Ovary (tissue), 9 donors: Measurements from ENCODE around the gene AP1S3. TPM values are rescaled to one million over a fixed set of nuclear protein-coding genes. Genes with fewer than 3 reads are reported as not detected.

Experiments
- DNase-seq, 5 donors: peaks; one replicate each; pipeline ENCODE4 v3.0.0-alpha.2; 2019 to 2020
- H3K27ac ChIP-seq, 2 donors: fragments of 200-600 bp; one replicate each; pipeline versions ENCODE4 v1.5.1 to v1.8.0; 2019 to 2022
- H3K27me3 ChIP-seq: fragments of 200-600 bp; one replicate; pipeline ENCODE4 v1.8.0; 2022
- H3K36me3 ChIP-seq: fragments of 200-600 bp; sonication (generic); one replicate; pipeline ENCODE4 v1.5.1; 2019
- H3K4me1 ChIP-seq: one replicate; pipeline ENCODE4 v1.8.1; 2013; ENCODE audit warnings: mild to moderate bottlenecking, moderate library complexity; ENCODE audit not compliant: insufficient read depth
- H3K4me3 ChIP-seq: fragments of 200-600 bp; sonication (generic); one replicate; pipeline ENCODE4 v1.5.1; 2017
- H3K9me3 ChIP-seq, 2 donors: fragments of 200-600 bp in 1 of 2; sonication (generic) in 1 of 2; one replicate each; pipeline versions ENCODE4 v1.5.1 to v1.8.1; 2013 to 2019; ENCODE audit warnings: mild to moderate bottlenecking in 1 of 2, moderate library complexity in 1 of 2
- EP300 ChIP-seq: sonication (generic); formaldehyde crosslinking; IDR thresholded peaks from one replicate; pipeline ENCODE4 v1.6.1; 2017; ENCODE audit warnings: antibody characterized with exemption
- POLR2A ChIP-seq: fragments of 450-650 bp; IDR thresholded peaks from one replicate; pipeline ENCODE4 v1.6.1; 2017; ENCODE audit warnings: antibody characterized with exemption, mild to moderate bottlenecking, moderate library complexity
- WGBS, 3 donors: extraction: QIAGEN DNeasy Blood & Tissue Kit in 1 of 3; methylation state at CpG; one replicate each; pipeline versions ENCODE4 v1.1.5 to v1.1.7; 2013 to 2017; 5-methylcytosine and 5-hydroxymethylcytosine counted together
- intact Hi-C, 4 donors: fragments of 100-400 bp; cut with DNase I; formaldehyde crosslinking; loops; one replicate each; pipeline versions ENCODE4 v1.11.0 to v1.15.1; 2022 to 2023
- polyA plus RNA-seq, 2 donors: library from polyadenylated mRNA; stranded (reverse); fragments of 200-250 nt in 1 of 2; fragments of 350-450 nt in 1 of 2; fragmentation: Illumina TruSeq in 1 of 2; extraction: RNeasy Lipid Tissue Mini Kit (QIAGEN cat#74804) in 1 of 2; gene quantifications; one replicate each; pipeline ENCODE4 v1.2.3, GENCODE V29; 2013 to 2014
- total RNA-seq, 7 donors: library from RNA; depleted of rRNA in 2 of 7; stranded (reverse); fragments of >200 nt in 2 of 7; fragmentation: NEBNext Ultra II Directional in 3 of 7; extraction: Animal tissue kit (Norgen Biotek cat#: 25700) in 3 of 7; gene quantifications; one replicate each; pipeline versions ENCODE4 v1.1.0 to v1.2.4, GENCODE V29; 2016 to 2023
- TF ChIP-seq, protein P1 (sequence below), 3 donors: fragments of 450-650 bp in 2 of 3; fragments of 200-600 bp in 1 of 3; IDR thresholded peaks; one replicate each; pipeline versions ENCODE4 v1.5.1 to v1.8.0; 2016 to 2022; ENCODE audit warnings: antibody characterized with exemption in 3 of 3, mild to moderate bottlenecking in 1 of 3
- donor health status: DM: no; HTN: no; CAD: no; lungs with moderate emphysema.
- donor health status: DM: no; HTN: no; CAD: no.
- donor health status: Bipolar disorder and iron deficiency.
- donor health status: DM: yes; HTN: yes; CAD: no.
- donor health status: DM: no; HTN: no; CAD: no.
- donor health status: DM: yes; HTN: yes; CAD: no.

The AP1S3 gene
- total and polyA plus RNA-seq, 9 donors: 0.46 to 16.8 (median 1.3) TPM

DNA sequence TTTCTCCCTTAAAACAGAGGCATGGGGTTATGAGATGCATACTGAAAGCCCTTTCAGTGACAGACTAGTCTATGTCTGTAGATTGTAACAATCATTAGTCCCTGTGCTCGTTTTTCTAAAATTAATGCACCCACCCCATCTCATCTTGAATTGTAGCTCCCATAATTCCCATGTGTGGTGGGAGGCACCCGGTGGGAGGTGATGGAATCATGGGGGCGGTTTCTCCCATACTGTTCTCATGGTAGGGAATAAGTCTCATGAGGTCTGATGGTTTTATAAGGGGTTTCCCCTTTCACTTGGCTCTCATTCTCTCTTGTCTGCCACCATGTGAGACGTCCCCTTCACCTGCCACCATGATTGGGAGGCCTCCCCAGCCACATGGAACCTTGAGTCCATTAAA, 100.9 kb downstream of the AP1S3 start:
- Histone ChIP-seq H3K9me3 (no peaks in the 10 kb centered on the region), H3K27me3 (no peaks in the 10 kb centered on the region), H3K4me3 (no peak overlapping the region), H3K27ac (no peak overlapping the region), H3K4me1 (no peaks in the 10 kb centered on the region), H3K36me3 (no peaks in the 10 kb centered on the region)
- TF ChIP-seq EP300: no peak
- TF ChIP-seq POLR2A: no peak
- TF ChIP-seq, protein P1, sequence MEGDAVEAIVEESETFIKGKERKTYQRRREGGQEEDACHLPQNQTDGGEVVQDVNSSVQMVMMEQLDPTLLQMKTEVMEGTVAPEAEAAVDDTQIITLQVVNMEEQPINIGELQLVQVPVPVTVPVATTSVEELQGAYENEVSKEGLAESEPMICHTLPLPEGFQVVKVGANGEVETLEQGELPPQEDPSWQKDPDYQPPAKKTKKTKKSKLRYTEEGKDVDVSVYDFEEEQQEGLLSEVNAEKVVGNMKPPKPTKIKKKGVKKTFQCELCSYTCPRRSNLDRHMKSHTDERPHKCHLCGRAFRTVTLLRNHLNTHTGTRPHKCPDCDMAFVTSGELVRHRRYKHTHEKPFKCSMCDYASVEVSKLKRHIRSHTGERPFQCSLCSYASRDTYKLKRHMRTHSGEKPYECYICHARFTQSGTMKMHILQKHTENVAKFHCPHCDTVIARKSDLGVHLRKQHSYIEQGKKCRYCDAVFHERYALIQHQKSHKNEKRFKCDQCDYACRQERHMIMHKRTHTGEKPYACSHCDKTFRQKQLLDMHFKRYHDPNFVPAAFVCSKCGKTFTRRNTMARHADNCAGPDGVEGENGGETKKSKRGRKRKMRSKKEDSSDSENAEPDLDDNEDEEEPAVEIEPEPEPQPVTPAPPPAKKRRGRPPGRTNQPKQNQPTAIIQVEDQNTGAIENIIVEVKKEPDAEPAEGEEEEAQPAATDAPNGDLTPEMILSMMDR (IDR thresholded peaks at IDR 0.05): no peak
- WGBS, 3 donors: 83 to 90% (median 85%) methylated on average over 4 of the region's 4 CpGs
- no peak for DNase-seq
- intact Hi-C loops: no loop called here

DNA sequence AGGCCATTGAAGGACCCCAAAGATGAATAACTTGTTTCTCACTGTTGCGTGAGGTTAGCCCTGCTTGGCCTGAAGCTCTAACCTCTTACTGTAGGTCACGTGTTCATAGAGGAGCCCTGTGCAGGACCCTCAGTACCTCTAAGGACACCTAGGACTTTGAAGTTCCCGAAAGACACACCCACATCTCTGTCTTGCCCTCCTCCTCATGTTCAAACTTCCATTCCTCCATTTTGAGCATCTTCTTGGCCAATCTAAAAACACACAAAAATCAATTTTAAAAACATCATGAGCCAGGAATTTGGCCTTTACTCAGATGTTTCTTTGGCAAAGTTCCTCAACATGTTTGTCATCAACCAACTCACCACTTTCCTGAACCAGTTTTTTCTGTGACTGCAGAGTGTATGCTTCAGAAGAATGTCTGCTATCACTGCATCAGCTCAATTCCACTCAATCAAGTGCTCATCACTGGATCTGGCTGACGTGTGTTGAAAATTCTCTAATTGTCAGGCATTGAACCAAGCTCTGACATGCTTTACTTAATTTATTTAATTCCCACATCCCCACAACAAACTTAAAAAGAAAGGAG, 101.6 kb downstream of the AP1S3 start:
- Histone ChIP-seq H3K36me3 (no peaks in the 10 kb centered on the region), H3K27me3 (no peaks in the 10 kb centered on the region), H3K9me3 (no peaks in the 10 kb centered on the region), H3K27ac (no peak overlapping the region), H3K4me1 (no peaks in the 10 kb centered on the region), H3K4me3 (no peak overlapping the region)
- intact Hi-C loops: no loop called here
- 81 to 90% (median 83%) methylated on average over 4 of the region's 4 CpGs for WGBS, 3 donors
- TF ChIP-seq, protein P1 (IDR thresholded peaks at IDR 0.05): no peak
- no peak for TF ChIP-seq POLR2A
- TF ChIP-seq EP300: no peak
- no peak for DNase-seq

DNA sequence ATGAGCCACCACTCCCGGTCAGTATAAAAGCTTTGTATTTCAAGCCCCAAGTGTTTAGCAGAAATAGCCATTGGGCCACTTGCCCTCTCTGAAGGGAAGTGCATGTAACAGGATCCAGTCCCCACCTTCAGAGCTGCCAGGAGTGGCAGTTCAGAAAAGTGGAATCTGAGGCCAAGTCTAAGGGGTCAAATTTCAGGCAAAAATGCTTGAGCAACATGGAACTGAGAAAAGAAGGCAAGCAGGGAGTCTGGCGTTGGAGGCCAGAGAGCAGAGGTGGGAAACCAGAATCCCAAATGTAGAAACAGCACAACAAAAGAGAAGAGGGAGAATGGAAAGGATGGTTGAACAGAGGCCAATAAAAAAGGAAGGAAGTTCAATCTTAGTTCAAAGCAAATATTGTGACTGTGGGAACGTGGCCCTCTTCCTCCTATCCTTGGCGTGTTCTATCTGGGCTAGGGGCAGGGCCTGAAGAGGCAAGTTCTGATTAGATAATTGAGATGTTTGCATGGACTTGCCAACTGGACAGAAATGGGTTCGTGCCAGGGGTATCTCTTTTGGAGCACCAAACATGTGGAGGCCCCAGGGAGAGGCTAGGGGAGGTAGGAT, 102.2 kb downstream of the AP1S3 start:
- Histone ChIP-seq H3K4me1 (no peaks in the 10 kb centered on the region), H3K4me3 (no peak overlapping the region), H3K27me3 (no peaks in the 10 kb centered on the region), H3K9me3 (no peaks in the 10 kb centered on the region), H3K36me3 (no peaks in the 10 kb centered on the region), H3K27ac (no peak overlapping the region)
- TF ChIP-seq EP300 (no peak), POLR2A (no peak)
- TF ChIP-seq, protein P1 (IDR thresholded peaks at IDR 0.05): no peak
- intact Hi-C loops: no loop called here
- 52 to 58% (median 57%) methylated on average over 4 to 5 of the region's 5 CpGs for WGBS, 3 donors
- no peak for DNase-seq

DNA sequence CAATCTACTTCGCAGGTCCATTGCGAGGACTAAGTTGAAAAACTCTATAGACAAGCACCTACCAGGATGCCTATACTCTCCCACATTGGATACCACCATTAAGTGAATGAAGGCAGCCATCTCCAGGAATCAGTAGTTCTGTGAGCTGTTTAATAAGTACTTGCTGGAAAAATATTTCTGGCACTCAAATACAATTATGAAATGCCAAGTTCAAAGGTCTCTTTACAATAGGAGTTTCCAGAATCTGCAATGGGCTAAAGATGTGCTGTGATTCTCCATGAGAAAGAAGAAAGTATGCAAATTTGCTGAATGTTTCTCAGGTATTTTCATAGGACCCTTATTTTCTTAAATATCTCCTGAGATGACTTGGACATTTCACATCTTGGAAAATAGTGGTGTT, 103.0 kb downstream of the AP1S3 start:
- Histone ChIP-seq H3K27ac (no peak overlapping the region), H3K4me3 (no peak overlapping the region), H3K9me3 (no peaks in the 10 kb centered on the region), H3K4me1 (no peaks in the 10 kb centered on the region), H3K36me3 (no peaks in the 10 kb centered on the region), H3K27me3 (no peaks in the 10 kb centered on the region)
- 96 to 100% (median 96%) methylated on average over 2 of the region's 2 CpGs for WGBS, 3 donors
- intact Hi-C loops: no loop called here
- DNase-seq: no peak
- TF ChIP-seq EP300: no peak
- no peak for TF ChIP-seq POLR2A
- TF ChIP-seq, protein P1 (IDR thresholded peaks at IDR 0.05): no peak
